Measurements from ENCODE around the gene NRCAM.

DNA sequence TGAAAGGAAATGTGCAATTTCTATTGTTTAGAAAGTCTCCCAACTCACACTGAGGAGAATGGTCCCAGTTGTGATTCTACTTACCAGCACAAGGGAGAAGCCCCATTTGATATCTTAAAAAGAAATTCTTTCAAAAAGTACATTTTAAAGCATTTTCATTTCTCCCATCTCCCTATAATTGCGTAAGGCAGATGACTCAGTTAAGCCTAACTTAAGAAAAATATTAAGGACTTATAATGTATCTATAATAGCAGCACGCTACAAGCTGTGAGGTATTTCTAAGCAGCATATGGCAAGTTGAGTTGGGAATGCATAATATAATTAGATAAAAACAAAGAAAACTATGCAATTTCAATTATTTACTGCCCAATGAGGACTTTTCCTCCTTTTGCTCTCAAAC lies 8.5 kb upstream of the NRCAM start:
- TF ChIP-seq, protein P1, sequence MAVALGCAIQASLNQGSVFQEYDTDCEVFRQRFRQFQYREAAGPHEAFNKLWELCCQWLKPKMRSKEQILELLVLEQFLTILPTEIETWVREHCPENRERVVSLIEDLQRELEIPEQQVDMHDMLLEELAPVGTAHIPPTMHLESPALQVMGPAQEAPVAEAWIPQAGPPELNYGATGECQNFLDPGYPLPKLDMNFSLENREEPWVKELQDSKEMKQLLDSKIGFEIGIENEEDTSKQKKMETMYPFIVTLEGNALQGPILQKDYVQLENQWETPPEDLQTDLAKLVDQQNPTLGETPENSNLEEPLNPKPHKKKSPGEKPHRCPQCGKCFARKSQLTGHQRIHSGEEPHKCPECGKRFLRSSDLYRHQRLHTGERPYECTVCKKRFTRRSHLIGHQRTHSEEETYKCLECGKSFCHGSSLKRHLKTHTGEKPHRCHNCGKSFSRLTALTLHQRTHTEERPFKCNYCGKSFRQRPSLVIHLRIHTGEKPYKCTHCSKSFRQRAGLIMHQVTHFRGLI (tag by site-specific recombination; IDR thresholded peaks at IDR 0.05), result no peak
- TF ChIP-seq TCF7L2 (IDR thresholded peaks at IDR 0.05; ENCODE audit: borderline replicate concordance, low read depth, low read length) (no peak), KLF7 (tag by site-specific recombination; IDR thresholded peaks at IDR 0.05; ENCODE audit: borderline replicate concordance) (no peak), ZNF660 (tag by site-specific recombination; IDR thresholded peaks at IDR 0.05) (no peak), ZNF24 (tag by site-specific recombination; IDR thresholded peaks at IDR 0.05) (no peak), GLIS2 (tag by site-specific recombination; IDR thresholded peaks at IDR 0.05) (no peak), YY1 (tag by site-specific recombination; IDR thresholded peaks at IDR 0.05) (no peak), ZNF366 (tag by site-specific recombination; conservative IDR thresholded peaks at IDR 0.05) (no peak)
- TF ChIP-seq, protein P2, sequence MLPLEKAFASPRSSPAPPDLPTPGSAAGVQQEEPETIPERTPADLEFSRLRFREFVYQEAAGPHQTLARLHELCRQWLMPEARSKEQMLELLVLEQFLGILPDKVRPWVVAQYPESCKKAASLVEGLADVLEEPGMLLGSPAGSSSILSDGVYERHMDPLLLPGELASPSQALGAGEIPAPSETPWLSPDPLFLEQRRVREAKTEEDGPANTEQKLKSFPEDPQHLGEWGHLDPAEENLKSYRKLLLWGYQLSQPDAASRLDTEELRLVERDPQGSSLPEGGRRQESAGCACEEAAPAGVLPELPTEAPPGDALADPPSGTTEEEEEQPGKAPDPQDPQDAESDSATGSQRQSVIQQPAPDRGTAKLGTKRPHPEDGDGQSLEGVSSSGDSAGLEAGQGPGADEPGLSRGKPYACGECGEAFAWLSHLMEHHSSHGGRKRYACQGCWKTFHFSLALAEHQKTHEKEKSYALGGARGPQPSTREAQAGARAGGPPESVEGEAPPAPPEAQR (tag by site-specific recombination; IDR thresholded peaks at IDR 0.05), result no peak
- TF ChIP-seq, protein P3, sequence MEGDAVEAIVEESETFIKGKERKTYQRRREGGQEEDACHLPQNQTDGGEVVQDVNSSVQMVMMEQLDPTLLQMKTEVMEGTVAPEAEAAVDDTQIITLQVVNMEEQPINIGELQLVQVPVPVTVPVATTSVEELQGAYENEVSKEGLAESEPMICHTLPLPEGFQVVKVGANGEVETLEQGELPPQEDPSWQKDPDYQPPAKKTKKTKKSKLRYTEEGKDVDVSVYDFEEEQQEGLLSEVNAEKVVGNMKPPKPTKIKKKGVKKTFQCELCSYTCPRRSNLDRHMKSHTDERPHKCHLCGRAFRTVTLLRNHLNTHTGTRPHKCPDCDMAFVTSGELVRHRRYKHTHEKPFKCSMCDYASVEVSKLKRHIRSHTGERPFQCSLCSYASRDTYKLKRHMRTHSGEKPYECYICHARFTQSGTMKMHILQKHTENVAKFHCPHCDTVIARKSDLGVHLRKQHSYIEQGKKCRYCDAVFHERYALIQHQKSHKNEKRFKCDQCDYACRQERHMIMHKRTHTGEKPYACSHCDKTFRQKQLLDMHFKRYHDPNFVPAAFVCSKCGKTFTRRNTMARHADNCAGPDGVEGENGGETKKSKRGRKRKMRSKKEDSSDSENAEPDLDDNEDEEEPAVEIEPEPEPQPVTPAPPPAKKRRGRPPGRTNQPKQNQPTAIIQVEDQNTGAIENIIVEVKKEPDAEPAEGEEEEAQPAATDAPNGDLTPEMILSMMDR (tag by site-specific recombination; IDR thresholded peaks at IDR 0.05), result no peak
